Activated CD4-positive, alpha-beta memory T cell treated with anti-CD3 and anti-CD28 coated beads for 36 hours (primary cell): Measurements from ENCODE around the gene MYO5A. TPM values are rescaled to one million over a fixed set of nuclear protein-coding genes. Genes with fewer than 3 reads are reported as not detected.
"Not testable (repeated sequence)": the region's sequence is repeated elsewhere in the genome, so short reads cannot be mapped to it uniquely, and the experiment has no call there.

ENCODE experiments used
- CTCF ChIA-PET: fragments of 350-600 bp; sonication (Branson Sonifier 250); formaldehyde crosslinking; loops from one replicate; lab custom pipeline; 2021; ENCODE audit warnings: antibody characterized with exemption, inconsistent platforms; lab: Charles Lee
- POLR2A ChIA-PET: fragments of 350-600 bp; sonication (Branson Sonifier 250); formaldehyde crosslinking; loops from one replicate; lab custom pipeline; 2021; ENCODE audit warnings: antibody characterized with exemption; lab: Charles Lee
- DNase-seq: peaks from one replicate; pipeline ENCODE4 v3.0.0-alpha.2; 2020
- H3K27ac Mint-ChIP-seq: one replicate; pipeline ENCODE4 v1.8.0; 2021; ENCODE audit warnings: mixed read lengths
- H3K27me3 Mint-ChIP-seq: one replicate; pipeline ENCODE4 v1.8.0; 2021; ENCODE audit warnings: mixed read lengths
- H3K36me3 Mint-ChIP-seq: one replicate; pipeline ENCODE4 v1.8.0; 2021; ENCODE audit warnings: mixed read lengths
- H3K4me1 Mint-ChIP-seq: one replicate; pipeline ENCODE4 v1.8.0; 2021; ENCODE audit warnings: low read depth, mixed read lengths
- H3K4me3 Mint-ChIP-seq: one replicate; pipeline ENCODE4 v1.8.0; 2021; ENCODE audit warnings: mild to moderate bottlenecking, mixed read lengths
- H3K9me3 Mint-ChIP-seq: one replicate; pipeline ENCODE4 v1.8.0; 2021; ENCODE audit warnings: mixed read lengths
- intact Hi-C: fragments of 100-400 bp; cut with micrococcal nuclease; formaldehyde crosslinking; loops from one replicate; pipeline ENCODE4 v1.15.1; 2023
- total RNA-seq, 2 experiments: library from RNA; stranded (reverse); gene quantifications; one replicate each; pipeline ENCODE4 v1.2.3, GENCODE V29; 2021

The MYO5A gene
- total RNA-seq, 2 experiments from 2014 or later = 32.4 to 37.8 TPM

DNA sequence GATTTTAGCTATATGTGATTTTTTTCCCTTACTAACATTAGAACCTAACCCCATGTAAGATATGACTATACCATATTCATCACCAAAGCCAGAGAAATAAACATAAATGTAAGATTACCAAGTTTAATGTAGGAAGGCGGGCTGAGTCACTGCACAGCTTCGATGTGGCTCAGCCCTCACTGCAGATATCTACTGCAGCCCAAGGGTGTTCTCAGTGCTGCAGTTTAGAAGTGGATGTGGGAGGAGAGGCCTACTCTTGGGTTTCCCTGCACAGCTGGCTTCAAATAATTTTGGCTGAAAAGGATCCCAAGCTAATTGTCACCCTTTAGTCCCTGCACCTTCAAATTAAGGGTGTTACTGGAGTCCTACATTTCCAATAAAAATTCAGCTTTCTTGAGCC, 30.9 kb upstream of the MYO5A start:
- peaks cover 76% of the 10 kb centered on the region for H3K4me1 Mint-ChIP-seq
- H3K27ac Mint-ChIP-seq = peak overlapping the region; percentile 97
- CTCF ChIA-PET = interaction anchor here (0.7 to 3.9 kb wide), 12 partner anchors 13 to 303 kb away, joined by 3 to 19 read pairs (median 4); partner anchors contain the start of gene MYO5A
- H3K27me3 Mint-ChIP-seq = no peaks in the 10 kb centered on the region
- H3K9me3 Mint-ChIP-seq = no peaks in the 10 kb centered on the region
- H3K36me3 Mint-ChIP-seq = peaks cover 21% of the 10 kb centered on the region
- POLR2A ChIA-PET = interaction anchor here (0.7 to 2.8 kb wide), 21 partner anchors 10 to 553 kb away, joined by 3 to 13 read pairs (median 4); partner anchors contain the start of genes ARPP19 and MYO5A
- H3K4me3 Mint-ChIP-seq = peak overlapping the region; percentile 25
- intact Hi-C loops = loop anchor here (1.0 to 5.0 kb wide), 14 partner anchors 10 to 1652 kb away; partner anchors contain the start of genes AP4E1 and ARPP19
- DNase-seq = peak; percentile 83

DNA sequence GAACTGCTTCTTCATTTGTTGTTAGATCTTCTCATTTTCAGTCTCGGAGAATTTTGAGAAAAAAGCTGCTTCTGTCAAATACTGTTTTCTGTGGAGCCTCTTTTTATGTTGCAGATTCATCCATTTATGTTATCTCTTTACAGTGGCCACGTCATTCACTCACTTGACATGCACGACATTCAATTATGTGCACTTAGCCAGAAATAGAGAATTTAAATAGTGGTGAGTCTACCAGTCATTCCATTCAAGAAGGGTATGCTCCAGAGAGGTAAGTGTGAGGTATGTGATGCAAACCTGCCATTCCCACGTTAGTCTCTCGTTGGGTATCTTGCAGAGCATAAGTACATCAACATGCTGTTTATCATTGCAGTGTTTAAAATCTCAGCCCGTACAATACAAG, 30.3 kb upstream of the MYO5A start:
- ChIA-PET CTCF (interaction anchor here (0.7 to 3.9 kb wide), 15 partner anchors 14 to 302 kb away, joined by 3 to 19 read pairs (median 5); partner anchors contain the start of gene MYO5A), POLR2A (interaction anchor here (0.7 to 2.8 kb wide), 21 partner anchors 10 to 553 kb away, joined by 3 to 13 read pairs (median 4); partner anchors contain the start of genes ARPP19, ATOSA and MYO5A)
- Mint-ChIP-seq H3K4me1 (peaks cover 75% of the 10 kb centered on the region), H3K27ac (peak overlapping the region; percentile 97), H3K9me3 (no peaks in the 10 kb centered on the region), H3K4me3 (peak overlapping the region; percentile 64), H3K36me3 (peaks cover 25% of the 10 kb centered on the region), H3K27me3 (no peaks in the 10 kb centered on the region)
- intact Hi-C loops = loop anchor here (1.0 to 5.0 kb wide), 14 partner anchors 10 to 1652 kb away; partner anchors contain the start of genes AP4E1 and ARPP19
- peak; percentile 34 for DNase-seq

- intact Hi-C loops = loop anchor here (1.0 to 5.0 kb wide), 5 partner anchors 29 to 1651 kb away; partner anchors contain the start of gene AP4E1
- Mint-ChIP-seq H3K27ac (peak overlapping the region; percentile 97), H3K27me3 (no peaks in the 10 kb centered on the region), H3K9me3 (no peaks in the 10 kb centered on the region), H3K4me1 (peaks cover 72% of the 10 kb centered on the region), H3K36me3 (peaks cover 25% of the 10 kb centered on the region), H3K4me3 (peak overlapping the region; percentile 37)
- DNase-seq = peak; percentile 84
- ChIA-PET CTCF (interaction anchor here (0.8 to 3.9 kb wide), 8 partner anchors 9 to 296 kb away, joined by 3 to 19 read pairs (median 4); partner anchors contain the start of gene MYO5A), POLR2A (interaction anchor here (0.9 to 2.8 kb wide), 12 partner anchors 8 to 379 kb away, joined by 3 to 13 read pairs (median 6); partner anchors contain the start of genes ARPP19, ATOSA and MYO5A)
These were observed 29.5 kb upstream of the MYO5A start for GRCh38 chr15:52558196-52558595.

- H3K4me1 Mint-ChIP-seq = peaks cover 62% of the 10 kb centered on the region
- H3K27ac Mint-ChIP-seq = no peak overlapping the region
- ChIA-PET POLR2A (interaction anchor here (1.8 kb wide), 1 partner anchor 12 kb away, joined by 9 read pairs; the partner anchor contains the start of gene ARPP19), CTCF (interaction anchor here (2.1 kb wide), 1 partner anchor 178 kb away, joined by 7 read pairs; no protein-coding TSS in a partner anchor)
- peaks cover 21% of the 10 kb centered on the region for H3K36me3 Mint-ChIP-seq
- no peaks in the 10 kb centered on the region for H3K9me3 Mint-ChIP-seq
- intact Hi-C loops = loop anchor here (5.0 kb wide), 2 partner anchors 545 to 1650 kb away; partner anchors contain the start of gene AP4E1
- H3K4me3 Mint-ChIP-seq = no peak overlapping the region
- no peaks in the 10 kb centered on the region for H3K27me3 Mint-ChIP-seq
- DNase-seq = no peak
These were observed 28.6 kb upstream of the MYO5A start for GRCh38 chr15:52557274-52557641.

- no peak overlapping the region for H3K27ac Mint-ChIP-seq
These were observed 28.0 kb upstream of the MYO5A start for GRCh38 chr15:52556524-52557273.

GRCh38 chr15:52552303-52552702, 23.6 kb upstream of the MYO5A start:
- Mint-ChIP-seq H3K27ac (no peak overlapping the region), H3K9me3 (no peaks in the 10 kb centered on the region), H3K4me1 (peaks cover 22% of the 10 kb centered on the region), H3K36me3 (peaks cover 50% of the 10 kb centered on the region), H3K4me3 (no peak overlapping the region), H3K27me3 (no peaks in the 10 kb centered on the region)
- no peak for DNase-seq
- ChIA-PET CTCF (interaction anchor here (1.4 kb wide), 1 partner anchor 14 kb away, joined by 3 read pairs; no protein-coding TSS in a partner anchor), POLR2A (no interaction called here)
- intact Hi-C loops = no loop called here

More at GRCh38 chr15:52556524-52557273, 28.0 kb upstream of the MYO5A start:
- Mint-ChIP-seq H3K4me3 (no peak overlapping the region), H3K36me3 (peaks cover 26% of the 10 kb centered on the region), H3K27me3 (no peaks in the 10 kb centered on the region), H3K4me1 (peaks cover 59% of the 10 kb centered on the region), H3K9me3 (no peaks in the 10 kb centered on the region)
- no peak for DNase-seq
- intact Hi-C loops = loop anchor here (5.0 kb wide), 2 partner anchors 544 to 1649 kb away; partner anchors contain the start of gene AP4E1
- ChIA-PET CTCF (interaction anchor here (1.1 to 2.1 kb wide), 2 partner anchors 92 to 178 kb away, joined by 3 to 7 read pairs; no protein-coding TSS in a partner anchor), POLR2A (interaction anchor here (1.5 kb wide), 1 partner anchor 9 kb away, joined by 3 read pairs; no protein-coding TSS in a partner anchor)

- H3K4me3 Mint-ChIP-seq = no peak overlapping the region
- no peak for DNase-seq
- ChIA-PET CTCF (interaction anchor here (0.7 kb wide), 1 partner anchor 221 kb away, joined by 3 read pairs; no protein-coding TSS in a partner anchor), POLR2A (no interaction called here)
- H3K9me3 Mint-ChIP-seq = no peaks in the 10 kb centered on the region
- intact Hi-C loops = no loop called here
- peaks cover 17% of the 10 kb centered on the region for H3K4me1 Mint-ChIP-seq
- peaks cover 54% of the 10 kb centered on the region for H3K36me3 Mint-ChIP-seq
- H3K27ac Mint-ChIP-seq = no peak overlapping the region
- H3K27me3 Mint-ChIP-seq = no peaks in the 10 kb centered on the region
These were observed 23.1 kb upstream of the MYO5A start for GRCh38 chr15:52551762-52552161.

DNA sequence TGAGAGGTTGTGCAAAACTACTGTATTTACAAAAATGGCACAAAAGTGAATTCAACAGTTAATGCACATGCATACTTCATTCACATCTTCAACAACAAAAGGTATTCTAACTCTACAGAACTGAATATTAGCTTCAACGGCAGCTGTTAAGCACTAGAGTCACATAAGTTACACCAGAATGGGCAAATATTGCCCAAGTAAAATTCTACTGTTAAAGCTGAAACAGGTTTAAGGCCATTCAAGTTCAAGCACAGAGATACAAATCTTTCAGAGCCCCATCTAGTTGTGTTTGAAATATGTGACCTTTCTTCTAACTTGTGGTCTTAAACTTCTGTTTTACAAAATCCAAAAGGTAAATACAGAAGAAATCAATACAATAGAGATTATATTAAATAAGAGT, 22.5 kb upstream of the MYO5A start:
- H3K9me3 Mint-ChIP-seq, intact Hi-C loops, DNase-seq, H3K27me3 Mint-ChIP-seq, POLR2A ChIA-PET, H3K27ac Mint-ChIP-seq, H3K4me3 Mint-ChIP-seq: not testable (repeated sequence)
- Mint-ChIP-seq H3K36me3 (peaks cover 55% of the 10 kb centered on the region), H3K4me1 (peaks cover 12% of the 10 kb centered on the region)
- CTCF ChIA-PET = interaction anchor here (0.7 kb wide), 1 partner anchor 220 kb away, joined by 3 read pairs; no protein-coding TSS in a partner anchor

DNA sequence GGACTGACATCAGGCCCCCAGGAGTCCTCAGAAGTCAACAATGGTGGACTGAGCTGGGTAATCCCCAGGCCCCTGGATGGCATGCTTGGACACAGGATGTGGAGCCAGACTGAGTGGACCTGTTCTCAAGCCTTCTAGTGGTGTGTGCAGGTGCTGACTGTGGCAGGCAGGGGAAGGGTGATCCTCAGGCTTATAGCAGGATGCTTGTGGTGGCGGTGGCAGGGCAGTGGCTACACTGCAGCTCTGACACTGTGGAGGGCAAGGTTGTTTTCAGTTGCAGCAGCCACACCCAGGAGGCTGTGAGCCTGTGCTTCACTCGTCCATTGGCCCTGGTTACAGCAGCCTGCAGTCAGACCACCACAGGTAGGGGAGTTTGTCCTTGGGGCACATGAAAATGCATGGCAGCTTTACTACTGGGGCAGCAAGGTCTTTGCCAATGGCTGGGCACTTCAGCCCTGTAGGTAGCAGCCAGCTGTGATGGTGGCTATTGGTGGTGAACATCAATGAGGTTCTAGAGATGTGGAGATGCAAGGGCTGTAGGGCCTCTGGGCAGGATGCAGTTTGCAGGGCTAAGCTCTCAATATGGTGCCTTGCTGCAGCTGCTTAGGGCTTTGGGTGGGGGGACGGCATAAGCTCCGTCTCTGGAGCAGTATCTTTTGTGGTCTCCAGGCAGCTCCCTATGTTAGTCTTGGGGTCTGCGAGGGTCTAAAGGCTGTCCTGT, 17.5 kb upstream of the MYO5A start:
- CTCF ChIA-PET = no interaction called here
- Mint-ChIP-seq H3K27ac (peak overlapping the region; percentile 24), H3K36me3 (peaks cover 45% of the 10 kb centered on the region)

DNA sequence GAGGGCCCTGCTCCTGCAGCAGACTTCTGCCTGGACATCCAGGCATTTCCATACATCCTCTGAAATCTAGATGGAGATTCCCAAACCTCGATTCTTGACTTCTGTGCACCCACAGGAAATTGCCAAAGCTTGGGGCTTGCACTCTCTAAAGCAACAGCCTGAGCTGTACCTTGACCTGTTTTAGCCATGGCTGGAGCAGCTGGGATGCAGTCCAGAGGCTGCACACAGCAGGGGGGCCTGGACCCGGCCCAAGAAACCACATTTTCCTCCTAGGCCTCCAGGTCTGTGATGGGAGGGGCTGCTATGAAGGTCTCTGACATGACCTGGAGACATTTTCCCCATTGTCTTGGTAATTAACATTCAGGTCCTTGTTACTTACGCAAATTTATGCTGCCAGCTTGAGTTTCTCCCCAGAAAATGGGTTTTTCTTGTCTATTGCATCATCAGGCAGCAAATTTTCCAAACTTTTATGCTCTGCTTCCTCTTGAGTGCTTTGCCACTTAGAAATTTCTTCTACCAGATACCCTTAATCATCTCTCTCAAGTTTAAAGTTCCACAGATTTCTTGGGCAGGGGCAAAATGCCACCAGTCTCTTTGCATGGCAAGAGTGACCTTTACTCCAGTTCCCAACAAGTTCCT, 11.8 kb upstream of the MYO5A start:
- H3K36me3 Mint-ChIP-seq = peaks cover 10% of the 10 kb centered on the region
- peaks cover 4% of the 10 kb centered on the region for H3K4me1 Mint-ChIP-seq
- ChIA-PET POLR2A (no interaction called here), CTCF (no interaction called here)
- H3K9me3 Mint-ChIP-seq = peaks cover 19% of the 10 kb centered on the region
- no peak overlapping the region for H3K27ac Mint-ChIP-seq
- H3K4me3 Mint-ChIP-seq = no peak overlapping the region
- DNase-seq = no peak
- H3K27me3 Mint-ChIP-seq = no peaks in the 10 kb centered on the region
- intact Hi-C loops = no loop called here

More for the DNA sequence above, 17.5 kb upstream of the MYO5A start:
- H3K4me1 Mint-ChIP-seq = no peaks in the 10 kb centered on the region
- no peaks in the 10 kb centered on the region for H3K27me3 Mint-ChIP-seq
- intact Hi-C loops = no loop called here
- no peak overlapping the region for H3K4me3 Mint-ChIP-seq
- peaks cover 10% of the 10 kb centered on the region for H3K9me3 Mint-ChIP-seq
- DNase-seq = no peak
- POLR2A ChIA-PET = interaction anchor here (1.5 kb wide), 1 partner anchor 11 kb away, joined by 3 read pairs; no protein-coding TSS in a partner anchor

DNA sequence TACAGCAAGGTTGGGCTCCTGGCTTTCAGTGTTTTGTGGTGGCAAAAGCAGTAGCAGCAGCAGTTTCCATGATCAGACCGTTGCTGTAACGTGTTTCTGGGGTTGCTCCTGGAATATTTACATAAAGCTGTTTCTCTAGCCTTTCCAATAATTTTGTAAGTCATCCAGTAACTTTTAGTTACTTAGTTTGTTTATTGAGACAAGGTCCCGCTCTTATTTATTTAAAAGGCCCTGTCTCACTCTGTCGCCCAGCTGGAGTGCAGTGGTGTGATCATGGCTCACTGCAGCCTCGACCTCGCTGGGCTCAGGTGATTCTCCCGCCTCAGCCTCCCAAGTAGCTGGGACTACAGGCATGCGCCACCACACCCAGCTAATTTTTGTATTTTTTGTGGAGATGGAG, 8.8 kb upstream of the MYO5A start:
- no peak overlapping the region for H3K27ac Mint-ChIP-seq
- peaks cover 10% of the 10 kb centered on the region for H3K36me3 Mint-ChIP-seq
- no peaks in the 10 kb centered on the region for H3K27me3 Mint-ChIP-seq
- peaks cover 18% of the 10 kb centered on the region for H3K9me3 Mint-ChIP-seq
- H3K4me1 Mint-ChIP-seq = peaks cover 14% of the 10 kb centered on the region
- ChIA-PET POLR2A (no interaction called here), CTCF (no interaction called here)
- no peak overlapping the region for H3K4me3 Mint-ChIP-seq
- no peak for DNase-seq
- intact Hi-C loops = no loop called here
